Loucy (cell line): Measurements from ENCODE around the gene IGF1R.

Source experiments
- CTCF ChIP-seq: fragments of 200-600 bp; sonication (generic); conservative IDR thresholded peaks from 2 replicates; pipeline ENCODE4 v1.5.1; 2014; ENCODE audit warnings: mild to moderate bottlenecking, antibody characterized with exemption, low read length
- EZH2phosphoT487 ChIP-seq: fragments of 200-600 bp; IDR thresholded peaks from 2 replicates; pipeline ENCODE4 v1.6.1; 2018; ENCODE audit warnings: antibody characterized with exemption, mild to moderate bottlenecking, moderate library complexity, borderline replicate concordance

- TF ChIP-seq CTCF (no peak), EZH2phosphoT487 (no peak)
These were observed 187.5 kb downstream of the IGF1R start for GRCh38 chr15:98835876-98836275.
